CD14-positive monocyte (primary cell): Measurements from ENCODE around the gene PNPO. TPM values are rescaled to one million over a fixed set of nuclear protein-coding genes. Genes with fewer than 3 reads are reported as not detected.

Experiments
- DNase-seq, 3 donors: peaks; one replicate each; pipeline ENCODE4 v3.0.0-alpha.2; 2011 to 2022
- H2AFZ ChIP-seq: 2 replicates; pipeline ENCODE4 v1.6.0; 2012; ENCODE audit warnings: mild to moderate bottlenecking, low read depth, low read length, inconsistent platforms; ENCODE audit not compliant: insufficient read depth, poor library complexity, severe bottlenecking
- H3K27ac ChIP-seq, 2 donors: 1 replicate in 1 of 2; 2 replicates in 1 of 2; pipeline ENCODE4 v1.5.1; 2012 to 2013; ENCODE audit warnings: low read length in 2 of 2, control low read depth in 1 of 2, inconsistent platforms in 1 of 2, low read depth in 1 of 2, mild to moderate bottlenecking in 1 of 2
- H3K27me3 ChIP-seq, 2 donors: one replicate each; pipeline versions ENCODE4 v1.6.0 to v1.6.1; 2011 to 2013; ENCODE audit warnings: low read length in 2 of 2; ENCODE audit not compliant: control insufficient read depth in 2 of 2, insufficient read depth in 2 of 2
- H3K36me3 ChIP-seq, 2 donors: replicated peaks in 1 of 2; 1 replicate in 1 of 2; 2 replicates in 1 of 2; pipeline versions ENCODE4 v1.5.1 to v1.6.1; 2012 to 2013; ENCODE audit warnings: low read length in 2 of 2, control low read depth in 1 of 2, inconsistent platforms in 1 of 2, mild to moderate bottlenecking in 1 of 2; ENCODE audit not compliant: insufficient read depth in 2 of 2, control insufficient read depth in 1 of 2
- H3K4me1 ChIP-seq, 2 donors: 1 replicate in 1 of 2; 2 replicates in 1 of 2; pipeline versions ENCODE4 v1.5.1 to v1.6.1; 2012 to 2013; ENCODE audit warnings: low read length in 2 of 2, control low read depth in 1 of 2, inconsistent platforms in 1 of 2, mild to moderate bottlenecking in 1 of 2, moderate library complexity in 1 of 2; ENCODE audit not compliant: insufficient read depth in 2 of 2, control insufficient read depth in 1 of 2
- H3K4me2 ChIP-seq: replicated peaks from 2 replicates; pipeline ENCODE3; 2012; ENCODE audit warnings: low read length, moderate library complexity, mild to moderate bottlenecking; ENCODE audit not compliant: poor library complexity, severe bottlenecking; ENCODE audit errors: extremely low read depth
- H3K4me3 ChIP-seq, 3 experiments: fragments of 200-600 bp in 1 of 3; sonication (generic) in 1 of 3; replicated peaks in 1 of 3; 1 replicate in 2 of 3; 2 replicates in 1 of 3; pipeline ENCODE4 v1.5.1; 2011 to 2013; ENCODE audit warnings: low read length in 3 of 3, mild to moderate bottlenecking in 3 of 3, control low read depth in 2 of 3, low read depth in 2 of 3, inconsistent platforms in 1 of 3, moderate library complexity in 1 of 3
- H3K79me2 ChIP-seq: 2 replicates; pipeline ENCODE4 v1.6.0; 2012; ENCODE audit warnings: mild to moderate bottlenecking, control low read depth, inconsistent platforms, low read length, moderate library complexity; ENCODE audit not compliant: insufficient read depth
- H3K9ac ChIP-seq: 2 replicates; pipeline ENCODE4 v1.6.0; 2017; ENCODE audit warnings: low read length, mild to moderate bottlenecking; ENCODE audit not compliant: insufficient read depth, poor library complexity, severe bottlenecking
- H3K9me3 ChIP-seq, 2 donors: replicated peaks in 1 of 2; 1 replicate in 1 of 2; 2 replicates in 1 of 2; pipeline versions ENCODE4 v1.5.1 to v1.6.1; 2012 to 2013; ENCODE audit warnings: low read length in 2 of 2, control low read depth in 1 of 2; ENCODE audit not compliant: control insufficient read depth in 1 of 2, insufficient read depth in 1 of 2
- H4K20me1 ChIP-seq: 2 replicates; pipeline ENCODE4 v1.6.0; 2012; ENCODE audit warnings: mild to moderate bottlenecking, low read length, control low read depth, moderate library complexity; ENCODE audit not compliant: insufficient read depth
- H3K27ac Mint-ChIP-seq, 7 donors: one replicate each; pipeline ENCODE4 v1.8.0; 2020; ENCODE audit warnings: mild to moderate bottlenecking in 7 of 7, mixed read lengths in 7 of 7, moderate library complexity in 6 of 7, inconsistent platforms in 2 of 7
- H3K27me3 Mint-ChIP-seq, 3 donors: one replicate each; pipeline ENCODE4 v1.8.0; 2021 to 2022; ENCODE audit warnings: low read depth in 3 of 3, mild to moderate bottlenecking in 3 of 3, mixed read lengths in 3 of 3, moderate library complexity in 3 of 3, inconsistent platforms in 1 of 3
- H3K36me3 Mint-ChIP-seq, 2 donors: one replicate each; pipeline ENCODE4 v1.8.0; 2020; ENCODE audit warnings: mixed read lengths in 2 of 2, inconsistent platforms in 1 of 2, mild to moderate bottlenecking in 1 of 2
- H3K4me1 Mint-ChIP-seq: one replicate; pipeline ENCODE4 v1.8.0; 2020; ENCODE audit warnings: mild to moderate bottlenecking, mixed read lengths
- H3K4me3 Mint-ChIP-seq, 2 donors: one replicate each; pipeline ENCODE4 v1.8.0; 2020; ENCODE audit warnings: mild to moderate bottlenecking in 2 of 2, mixed read lengths in 2 of 2, moderate library complexity in 1 of 2
- H3K9me3 Mint-ChIP-seq, 7 donors: one replicate each; pipeline ENCODE4 v1.8.0; 2020 to 2022; ENCODE audit warnings: mixed read lengths in 7 of 7, mild to moderate bottlenecking in 6 of 7, moderate library complexity in 6 of 7, inconsistent platforms in 2 of 7
- CTCF ChIP-seq: fragments of 200-600 bp; IDR thresholded peaks from one replicate; pipeline ENCODE4 v1.8.0; 2022; ENCODE audit warnings: antibody characterized with exemption, mild to moderate bottlenecking
- WGBS: methylation state at CpG from one replicate; pipeline ENCODE4 v1.1.5; 2013; ENCODE audit warnings: missing lambda C conversion rate; ENCODE audit not compliant: insufficient coverage; 5-methylcytosine and 5-hydroxymethylcytosine counted together
- intact Hi-C, 2 donors: fragments of 100-400 bp; cut with micrococcal nuclease; formaldehyde crosslinking; loops; one replicate each; pipeline versions ENCODE4 v1.15.0 to v1.15.1; 2023
- polyA plus RNA-seq, 3 donors: library from polyadenylated mRNA; depleted of rRNA in 1 of 3; unstranded in 2 of 3; stranded (reverse) in 1 of 3; fragments of 300-500 nt in 2 of 3; fragments of >200 nt in 1 of 3; fragmentation: Illumina TruSeq in 2 of 3; gene quantifications; 1 replicate in 2 of 3; 2 replicates in 1 of 3; pipeline ENCODE4 v1.2.3, GENCODE V29; 2012 to 2021

PNPO gene
- polyA plus RNA-seq, 3 donors: 13.2 to 34.2 (median 29.7) TPM

- Mint-ChIP-seq H3K27me3 (peaks cover 0 to 6% (median 1%) of the 10 kb centered on the region in 3 donors), H3K4me1 (peaks cover 32% of the 10 kb centered on the region), H3K36me3 (peaks cover 44 to 69% of the 10 kb centered on the region in 2 donors), H3K9me3 (peaks cover 0 to 2% (median 0%) of the 10 kb centered on the region in 7 donors), H3K27ac (peak overlapping the region in 4 of 7 donors; percentile 31 to 76 (median 58)), H3K4me3 (no peak overlapping the region)
- no peak overlapping the region for H3K9ac ChIP-seq
- intact Hi-C loops: no loop called here
- no peak for DNase-seq
- no peak overlapping the region for H3K4me3 ChIP-seq
- peaks cover 71% of the 10 kb centered on the region for H4K20me1 ChIP-seq
- H3K9me3 ChIP-seq: no peaks in the 10 kb centered on the region
- no peak for TF ChIP-seq CTCF
- no peak overlapping the region for H2AFZ ChIP-seq
- H3K27me3 ChIP-seq: no peaks in the 10 kb centered on the region
- H3K4me1 ChIP-seq: peaks cover 11 to 17% of the 10 kb centered on the region in 2 donors
- H3K4me2 ChIP-seq: no peak overlapping the region
- H3K36me3 ChIP-seq: peaks cover 3 to 64% of the 10 kb centered on the region in 2 donors
- 97% methylated on average over 3 of the region's 3 CpGs for WGBS
- peaks cover 77% of the 10 kb centered on the region for H3K79me2 ChIP-seq
- peak overlapping the region in 1 of 2 donors; percentile 51 for H3K27ac ChIP-seq
Observed at GRCh38 chr17:47906443-47906842, 34.9 kb upstream of the PNPO start.

DNA sequence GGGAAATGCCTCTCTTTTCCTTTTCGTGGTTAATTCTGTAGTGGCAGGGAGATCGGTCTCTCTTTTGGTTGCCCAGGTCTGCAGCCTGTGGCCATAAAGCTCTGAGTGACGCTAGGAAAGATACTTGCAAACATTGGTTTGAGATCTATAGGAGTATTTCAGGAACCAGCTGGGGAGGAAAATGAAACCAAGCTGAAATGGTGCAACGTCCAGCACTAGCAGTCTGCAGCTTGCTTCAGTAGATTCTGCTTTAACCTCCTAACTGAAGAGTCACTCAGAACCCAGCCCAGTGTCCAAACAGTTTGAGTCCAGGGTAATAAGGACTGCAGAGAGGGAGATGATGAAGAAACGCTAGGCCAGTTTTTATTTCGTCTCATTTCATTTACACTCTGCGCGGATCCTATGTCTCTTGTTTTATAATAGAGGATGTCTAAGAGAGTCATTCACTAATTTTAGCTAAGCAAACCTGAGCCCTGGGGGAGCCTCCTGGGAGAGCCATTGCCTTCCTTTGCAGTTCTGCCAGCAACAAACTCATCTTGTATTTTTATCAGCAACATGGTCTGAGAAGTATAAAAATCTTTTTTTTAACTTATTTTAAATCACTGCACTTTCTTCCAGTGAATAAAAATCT lies 33.3 kb upstream of the PNPO start:
- Mint-ChIP-seq H3K4me3 (peak overlapping the region; percentile 55 to 74), H3K4me1 (peaks cover 32% of the 10 kb centered on the region), H3K27me3 (peaks cover 0 to 4% (median 0%) of the 10 kb centered on the region in 3 donors), H3K27ac (peak overlapping the region; percentile 64 to 86 (median 74)), H3K9me3 (peaks cover 0 to 2% (median 0%) of the 10 kb centered on the region in 7 donors), H3K36me3 (peaks cover 39 to 67% of the 10 kb centered on the region in 2 donors)
- Histone ChIP-seq H3K79me2 (peaks cover 70% of the 10 kb centered on the region), H2AFZ (no peak overlapping the region), H3K27me3 (no peaks in the 10 kb centered on the region), H3K36me3 (peaks cover 2 to 56% of the 10 kb centered on the region in 2 donors), H3K9me3 (no peaks in the 10 kb centered on the region), H4K20me1 (peaks cover 76% of the 10 kb centered on the region), H3K9ac (no peak overlapping the region), H3K27ac (peak overlapping the region in 1 of 2 donors; percentile 58), H3K4me1 (peaks cover 11 to 17% of the 10 kb centered on the region in 2 donors), H3K4me2 (peak overlapping the region; percentile 58), H3K4me3 (peak overlapping the region in 1 of 3 experiments; percentile 45)
- peak; percentile 19 to 50 (median 30) for DNase-seq
- intact Hi-C loops: no loop called here
- WGBS: 0% methylated on average over 1 of the region's 8 CpGs
- no peak for TF ChIP-seq CTCF
